IPS-18c (cell line): Measurements from ENCODE around the gene EIF4E2.

Source experiments
- H3K4me3 ChIP-seq: 2 replicates; pipeline ENCODE4 v1.7.0; 2013; ENCODE audit warnings: low read depth, mild to moderate bottlenecking, low read length, moderate library complexity; ENCODE audit not compliant: insufficient read depth
- H3K9me3 ChIP-seq: one replicate; pipeline ENCODE4 v1.6.1; 2013; ENCODE audit warnings: mild to moderate bottlenecking, low read length, moderate library complexity; ENCODE audit not compliant: control insufficient read depth, insufficient read depth

Gene EIF4E2

GRCh38 chr2:232600053-232600773 is 49.7 kb downstream of the EIF4E2 start:
- no peaks in the 10 kb centered on the region for H3K9me3 ChIP-seq
- H3K4me3 ChIP-seq = no peak overlapping the region

GRCh38 chr2:232603283-232603682 is 52.8 kb downstream of the EIF4E2 start:
- no peak overlapping the region for H3K4me3 ChIP-seq
- H3K9me3 ChIP-seq = no peaks in the 10 kb centered on the region

GRCh38 chr2:232604535-232604934 is 54.0 kb downstream of the EIF4E2 start:
- H3K9me3 ChIP-seq = no peaks in the 10 kb centered on the region
- no peak overlapping the region for H3K4me3 ChIP-seq

GRCh38 chr2:232607011-232607410 is 56.5 kb downstream of the EIF4E2 start:
- H3K4me3 ChIP-seq = no peak overlapping the region
- H3K9me3 ChIP-seq = no peaks in the 10 kb centered on the region

GRCh38 chr2:232609607-232610006 is 59.1 kb downstream of the EIF4E2 start:
- no peaks in the 10 kb centered on the region for H3K9me3 ChIP-seq

GRCh38 chr2:232610081-232610480 is 59.6 kb downstream of the EIF4E2 start:
- Histone ChIP-seq H3K9me3 (no peaks in the 10 kb centered on the region), H3K4me3 (no peak overlapping the region)

More at GRCh38 chr2:232609607-232610006, 59.1 kb downstream of the EIF4E2 start:
- no peak overlapping the region for H3K4me3 ChIP-seq

- no peaks in the 10 kb centered on the region for H3K9me3 ChIP-seq
Observed at GRCh38 chr2:232611061-232611460, 60.6 kb downstream of the EIF4E2 start.

GRCh38 chr2:232611559-232612218 is 61.2 kb downstream of the EIF4E2 start:
- H3K4me3 ChIP-seq = no peak overlapping the region
- no peaks in the 10 kb centered on the region for H3K9me3 ChIP-seq

More at GRCh38 chr2:232611061-232611460, 60.6 kb downstream of the EIF4E2 start:
- H3K4me3 ChIP-seq = no peak overlapping the region

GRCh38 chr2:232613538-232614134 is 63.1 kb downstream of the EIF4E2 start:
- H3K9me3 ChIP-seq = no peaks in the 10 kb centered on the region
- no peak overlapping the region for H3K4me3 ChIP-seq

GRCh38 chr2:232615339-232615738 is 64.8 kb downstream of the EIF4E2 start:
- no peak overlapping the region for H3K4me3 ChIP-seq
- H3K9me3 ChIP-seq = no peaks in the 10 kb centered on the region
